Activated CD8-positive, alpha-beta memory T cell treated with anti-CD3 and anti-CD28 coated beads for 48 hours (primary cell): ENCODE results near the gene BSDC1.

ENCODE experiments used
- DNase-seq, 3 experiments: peaks; one replicate each; pipeline ENCODE4 v3.0.0-alpha.2; 2020; ENCODE audit warnings: low read depth in 2 of 3, low spot score in 2 of 3

BSDC1 gene

GRCh38 chr1:32337855-32338636 lies 56.2 kb downstream of the BSDC1 start:
- no peak for DNase-seq

GRCh38 chr1:32336963-32337675 lies 57.1 kb downstream of the BSDC1 start:
- peak in 1 of 3 experiments; percentile 49 for DNase-seq

GRCh38 chr1:32336591-32336932 lies 57.7 kb downstream of the BSDC1 start:
- DNase-seq, result no peak

- DNase-seq, result peak; percentile 70 to 83 (median 81)
Observed at GRCh38 chr1:32335790-32336590, 58.3 kb downstream of the BSDC1 start, which contains the start of gene MARCKSL1. Gene MARCKSL1 (minus strand): TSS chr1:32336233. CDS start chr1:32336033, 200 bp downstream.

- DNase-seq, result no peak
Observed at GRCh38 chr1:32335535-32335789, 58.8 kb downstream of the BSDC1 start.

- peak in 1 of 3 experiments; percentile 34 for DNase-seq
Observed at GRCh38 chr1:32334864-32335534, 59.2 kb downstream of the BSDC1 start.

- DNase-seq, result no peak
Observed at GRCh38 chr1:32334274-32334861, 59.9 kb downstream of the BSDC1 start.

GRCh38 chr1:32333251-32333963 lies 60.8 kb downstream of the BSDC1 start:
- DNase-seq, result no peak

GRCh38 chr1:32332290-32333079 lies 61.8 kb downstream of the BSDC1 start:
- DNase-seq, result no peak

- DNase-seq, result no peak
Observed at GRCh38 chr1:32331549-32331948, 62.7 kb downstream of the BSDC1 start.

GRCh38 chr1:32330558-32331151 lies 63.6 kb downstream of the BSDC1 start:
- DNase-seq, result no peak

GRCh38 chr1:32329931-32330466 lies 64.2 kb downstream of the BSDC1 start:
- DNase-seq, result no peak

GRCh38 chr1:32327204-32327603 lies 67.0 kb downstream of the BSDC1 start:
- no peak for DNase-seq

GRCh38 chr1:32321712-32322291 lies 72.4 kb downstream of the BSDC1 start:
- DNase-seq, result no peak

GRCh38 chr1:32318127-32318869 lies 75.9 kb downstream of the BSDC1 start:
- DNase-seq, result no peak

GRCh38 chr1:32316903-32317277 lies 77.4 kb downstream of the BSDC1 start:
- no peak for DNase-seq
